Caco-2 (cell line): ENCODE data around the gene NAPSA. TPM values are rescaled to one million over a fixed set of nuclear protein-coding genes. Genes with fewer than 3 reads are reported as not detected.

Experiments used
- BruUV-seq: library from RNA; stranded (reverse); fragments of 400-500 nt; replicated peaks from 2 replicates; lab custom pipeline; 2021; lab: Mats Ljungman, UMichigan
- CTCF ChIA-PET: fragments of 300-600 bp; sonication (Branson Sonifier 250); formaldehyde crosslinking; loops from one replicate; lab custom pipeline; 2022; ENCODE audit warnings: antibody characterized with exemption; lab: Charles Lee
- POLR2A ChIA-PET: fragments of 300-600 bp; sonication (Branson Sonifier 250); formaldehyde crosslinking; loops from one replicate; lab custom pipeline; 2022; ENCODE audit warnings: antibody characterized with exemption; lab: Charles Lee
- DNase-seq, 2 experiments: peaks; one replicate each; pipeline versions ENCODE4 v3.0.0 to v3.0.0-alpha.2; 2020 to 2022
- H3K27me3 ChIP-seq: replicated peaks from 2 replicates; pipeline ENCODE4 v1.6.0; 2011; ENCODE audit warnings: low read length; ENCODE audit not compliant: control insufficient read depth, insufficient read depth
- H3K36me3 ChIP-seq: 2 replicates; pipeline ENCODE4 v1.5.1; 2011; ENCODE audit warnings: low read length; ENCODE audit not compliant: control insufficient read depth, insufficient read depth
- H3K4me1 ChIP-seq: fragments of 250-450 bp; sonication (Bioruptor Pico); 2 replicates; pipeline ENCODE4 v1.5.1; 2020; ENCODE audit warnings: mild to moderate bottlenecking
- H3K4me3 ChIP-seq: 2 replicates; pipeline ENCODE4 v1.5.1; 2011; ENCODE audit warnings: low read depth, mild to moderate bottlenecking, control low read depth, low read length
- H3K9me3 ChIP-seq: fragments of 250-450 bp; sonication (Bioruptor Pico); 2 replicates; pipeline ENCODE4 v1.5.1; 2020; ENCODE audit warnings: mild to moderate bottlenecking, moderate library complexity
- H3K27ac Mint-ChIP-seq: one replicate; pipeline ENCODE4 v1.8.0; 2022; ENCODE audit warnings: mixed read lengths; ENCODE audit not compliant: unreplicated experiment
- H3K27me3 Mint-ChIP-seq: one replicate; pipeline ENCODE4 v1.8.0; 2022; ENCODE audit warnings: mixed read lengths; ENCODE audit not compliant: insufficient read depth, unreplicated experiment
- H3K36me3 Mint-ChIP-seq: one replicate; pipeline ENCODE4 v1.8.0; 2022; ENCODE audit warnings: mild to moderate bottlenecking, mixed read lengths; ENCODE audit not compliant: insufficient read depth, unreplicated experiment
- H3K4me1 Mint-ChIP-seq: one replicate; pipeline ENCODE4 v1.8.0; 2022; ENCODE audit warnings: low read depth, mixed read lengths; ENCODE audit not compliant: unreplicated experiment
- H3K4me3 Mint-ChIP-seq: one replicate; pipeline ENCODE4 v1.8.0; 2022; ENCODE audit warnings: mild to moderate bottlenecking, moderate library complexity, mixed read lengths; ENCODE audit not compliant: unreplicated experiment
- H3K9me3 Mint-ChIP-seq: one replicate; pipeline ENCODE4 v1.8.0; 2022; ENCODE audit warnings: mixed read lengths; ENCODE audit not compliant: unreplicated experiment
- CTCF ChIP-seq, 2 experiments: fragments of 200-600 bp in 1 of 2; IDR thresholded peaks; 1 replicate in 1 of 2; 2 replicates in 1 of 2; pipeline versions ENCODE4 v1.5.1 to v1.8.0; 2011 to 2022; ENCODE audit warnings: antibody characterized with exemption in 1 of 2, control low read depth in 1 of 2, inconsistent platforms in 1 of 2, low read depth in 1 of 2, low read length in 1 of 2, mild to moderate bottlenecking in 1 of 2, moderate library complexity in 1 of 2; ENCODE audit not compliant: insufficient read depth in 1 of 2, severe bottlenecking in 1 of 2, unreplicated experiment in 1 of 2
- intact Hi-C: fragments of 100-400 bp; cut with micrococcal nuclease; formaldehyde crosslinking; loops from one replicate; pipeline ENCODE4 v1.10.0; 2022; ENCODE audit not compliant: unreplicated experiment
- total RNA-seq: library from RNA; stranded (reverse); gene quantifications from 2 replicates; pipeline ENCODE4 v1.2.3, GENCODE V29; 2022

The NAPSA gene
- total RNA-seq, 1 experiment from 2014 or later = 1.2 TPM

- BruUV-seq = TSS peak; percentile 28
- ChIA-PET CTCF (interaction anchor here (0.6 to 1.8 kb wide), 5 partner anchors 12 to 165 kb away, joined by 3 to 16 read pairs (median 6); partner anchors contain the start of gene KCNC3), POLR2A (interaction anchor here (0.6 to 1.0 kb wide), 3 partner anchors 16 to 108 kb away, joined by 5 to 13 read pairs (median 5); partner anchors contain the start of gene KCNC3)
- DNase-seq = no peak
- H3K4me3 ChIP-seq = peak overlapping the region; percentile 58
- no peaks in the 10 kb centered on the region; the same call in 1 of the 2 replicates for H3K27me3 ChIP-seq
- Mint-ChIP-seq H3K36me3 (peaks cover 26% of the 10 kb centered on the region), H3K9me3 (no peaks in the 10 kb centered on the region), H3K4me1 (peaks cover 17% of the 10 kb centered on the region), H3K27me3 (peaks cover 6% of the 10 kb centered on the region), H3K4me3 (peak overlapping the region; percentile 75), H3K27ac (no peak overlapping the region)
- intact Hi-C loops = loop anchor here (5.0 to 10.0 kb wide), 2 partner anchors 146 to 438 kb away; partner anchors contain the start of genes AKT1S1 and TBC1D17
- peaks cover 11% of the 10 kb centered on the region; the same call in 1 of the 2 replicates for H3K4me1 ChIP-seq
- no peak for TF ChIP-seq CTCF (IDR thresholded peaks at IDR 0.05; ENCODE audit: insufficient read depth in 1 of 2, low read depth in 1 of 2, low read length in 1 of 2, severe bottlenecking in 1 of 2, unreplicated experiment in 1 of 2)
- no peaks in the 10 kb centered on the region for H3K9me3 ChIP-seq
- H3K36me3 ChIP-seq = no peaks in the 10 kb centered on the region
Observed at GRCh38 chr19:50312967-50313811, 52.2 kb downstream of the NAPSA start.

GRCh38 chr19:50311723-50312635 is 53.5 kb downstream of the NAPSA start:
- no peaks in the 10 kb centered on the region for H3K9me3 Mint-ChIP-seq
- Histone ChIP-seq H3K9me3 (no peaks in the 10 kb centered on the region), H3K36me3 (no peaks in the 10 kb centered on the region), H3K4me1 (peaks cover 11% of the 10 kb centered on the region; the same call in 1 of the 2 replicates), H3K4me3 (peak overlapping the region; percentile 58), H3K27me3 (no peaks in the 10 kb centered on the region; the same call in 1 of the 2 replicates)
- peak; percentile 85 to 86 for DNase-seq
- peak overlapping the region; percentile 75 for H3K4me3 Mint-ChIP-seq
- POLR2A ChIA-PET = interaction anchor here (0.7 to 0.8 kb wide), 2 partner anchors 21 to 109 kb away, joined by 5 read pairs; partner anchors contain the start of gene MYH14
- peak overlapping the region; percentile 51 for H3K27ac Mint-ChIP-seq
- peak in 1 of 2 experiments; percentile 38 for TF ChIP-seq CTCF (IDR thresholded peaks at IDR 0.05; ENCODE audit: insufficient read depth in 1 of 2, low read depth in 1 of 2, low read length in 1 of 2, severe bottlenecking in 1 of 2, unreplicated experiment in 1 of 2)
- peaks cover 19% of the 10 kb centered on the region for H3K36me3 Mint-ChIP-seq
- peaks cover 6% of the 10 kb centered on the region for H3K27me3 Mint-ChIP-seq
- H3K4me1 Mint-ChIP-seq = peaks cover 17% of the 10 kb centered on the region
- CTCF ChIA-PET = interaction anchor here (0.6 to 1.1 kb wide), 3 partner anchors 14 to 133 kb away, joined by 3 to 7 read pairs (median 6); partner anchors contain the start of gene KCNC3
- BruUV-seq = no TSS peak
- intact Hi-C loops = loop anchor here (5.0 to 10.0 kb wide), 2 partner anchors 145 to 437 kb away; partner anchors contain the start of genes AKT1S1 and TBC1D17
